ENCODE data around the gene TMC6.

- TF ChIP-seq CTCF (optimal IDR thresholded peaks at IDR 0.05 in 1 of 3, IDR thresholded peaks at IDR 0.05 in 1 of 3, conservative IDR thresholded peaks at IDR 0.05 in 1 of 3; ENCODE audit: extremely low read depth in 1 of 3, insufficient read depth in 2 of 3, low read length in 3 of 3) (no peak), EZH2 (IDR thresholded peaks at IDR 0.05; ENCODE audit: low read length) (no peak)
These were observed 536 bp downstream of the TMC6 start for GRCh38 chr17:78127888-78128550.

Data from keratinocyte (primary cell).